K562 (cell line): Measurements from ENCODE around the gene RBM7.

Experiments
- CTCF ChIP-seq, 3 experiments: IDR thresholded peaks in 2 of 3; conservative IDR thresholded peaks in 1 of 3; 2 replicates each; pipeline ENCODE4 v1.5.1; 2011 to 2012; ENCODE audit warnings: low read length in 3 of 3, mild to moderate bottlenecking in 3 of 3, control low read depth in 2 of 3, improper control_type of control experiment in 1 of 3, inconsistent platforms in 1 of 3, low read depth in 1 of 3, mixed read lengths in 1 of 3, moderate library complexity in 1 of 3; ENCODE audit not compliant: insufficient read depth in 2 of 3
- HNRNPUL1 ChIP-seq: fragments of 200-400 bp; formaldehyde crosslinking; IDR thresholded peaks from 2 replicates; pipeline ENCODE4 v1.6.1; 2017; ENCODE audit warnings: low read length
- KDM1A ChIP-seq, 2 experiments: fragments of 450-650 bp; IDR thresholded peaks; 2 replicates each; pipeline ENCODE4 v1.6.1; 2016; ENCODE audit warnings: mild to moderate bottlenecking in 2 of 2
- RFX7 ChIP-seq: fragments of 250-450 bp; sonication (Bioruptor Pico); IDR thresholded peaks from 2 replicates; pipeline ENCODE4 v1.5.1; 2021; ENCODE audit warnings: mild to moderate bottlenecking
- SMARCE1 ChIP-seq: fragments of 450-650 bp; IDR thresholded peaks from 2 replicates; pipeline ENCODE4 v1.7.1; 2016; ENCODE audit warnings: mild to moderate bottlenecking
- SREBF1 ChIP-seq: fragments of 150-350 bp; IDR thresholded peaks from 2 replicates; pipeline ENCODE4 v1.6.1; 2014; ENCODE audit warnings: antibody characterized with exemption, low read depth, low read length, borderline replicate concordance
- THAP7 ChIP-seq: fragments of 250-450 bp; sonication (Bioruptor Pico); IDR thresholded peaks from 2 replicates; pipeline ENCODE4 v1.5.0; 2021

GRCh38 chr11:114447444-114447843, 47.0 kb downstream of the RBM7 start:
- no peak for TF ChIP-seq CTCF (IDR thresholded peaks at IDR 0.05 in 2 of 3, conservative IDR thresholded peaks at IDR 0.05 in 1 of 3; ENCODE audit: insufficient read depth in 2 of 3, low read depth in 1 of 3, low read length in 3 of 3)
- no peak for TF ChIP-seq HNRNPUL1
- no peak for TF ChIP-seq KDM1A (IDR thresholded peaks at IDR 0.05)
- TF ChIP-seq THAP7 (CRISPR knock-in tag), result no peak
- TF ChIP-seq SREBF1, result no peak
- no peak for TF ChIP-seq SMARCE1
- TF ChIP-seq RFX7 (CRISPR knock-in tag), result no peak
